HG03565 (cell line): ENCODE results near the gene KRT78.
"Not testable (repeated sequence)": the region's sequence is repeated elsewhere in the genome, so short reads cannot be mapped to it uniquely, and the experiment has no call there.

Experiments
- ATAC-seq: cut with Tn5 transposase; IDR thresholded peaks from one replicate; pipeline ENCODE4 v1.9.1; 2021; ENCODE audit warnings: mild to moderate bottlenecking, moderate library complexity; ENCODE audit not compliant: unreplicated experiment

The KRT78 gene

GRCh38 chr12:52871291-52872039, 22.7 kb upstream of the KRT78 start:
- ATAC-seq: no peak

- ATAC-seq: no peak
Measured at GRCh38 chr12:52870361-52871290, 21.8 kb upstream of the KRT78 start.

- ATAC-seq: no peak
Measured at GRCh38 chr12:52867642-52868041, 18.8 kb upstream of the KRT78 start.

GRCh38 chr12:52867152-52867551, 18.4 kb upstream of the KRT78 start:
- no peak for ATAC-seq

- no peak for ATAC-seq
Measured at GRCh38 chr12:52865090-52865944, 16.5 kb upstream of the KRT78 start.

- no peak for ATAC-seq
Measured at GRCh38 chr12:52862023-52862422, 13.2 kb upstream of the KRT78 start.

- ATAC-seq: no peak
Measured at GRCh38 chr12:52861511-52861910, 12.7 kb upstream of the KRT78 start.

GRCh38 chr12:52860102-52860823, 11.5 kb upstream of the KRT78 start:
- ATAC-seq: no peak

- no peak for ATAC-seq
Measured at GRCh38 chr12:52857500-52857899, 8.7 kb upstream of the KRT78 start.

- ATAC-seq: no peak
Measured at GRCh38 chr12:52856787-52857186, 8.0 kb upstream of the KRT78 start.

GRCh38 chr12:52856077-52856476, 7.3 kb upstream of the KRT78 start:
- ATAC-seq: not testable (repeated sequence)

- ATAC-seq: no peak
Measured at GRCh38 chr12:52851787-52852186, 3.0 kb upstream of the KRT78 start.

- ATAC-seq: no peak
Measured at GRCh38 chr12:52850681-52851080, 1.9 kb upstream of the KRT78 start.

- no peak for ATAC-seq
Measured at GRCh38 chr12:52849511-52849910, 717 bp upstream of the KRT78 start.

GRCh38 chr12:52847335-52848102, 1.3 kb downstream of the KRT78 start:
- ATAC-seq: no peak

- no peak for ATAC-seq
Measured at GRCh38 chr12:52846356-52846970, 2.3 kb downstream of the KRT78 start.

- no peak for ATAC-seq
Measured at GRCh38 chr12:52845946-52846345, 2.8 kb downstream of the KRT78 start.

- no peak for ATAC-seq
Measured at GRCh38 chr12:52844386-52844785, 4.4 kb downstream of the KRT78 start.

GRCh38 chr12:52839436-52840105, 9.2 kb downstream of the KRT78 start:
- no peak for ATAC-seq
